Measurements from ENCODE around the gene TDP1. TPM values are rescaled to one million over a fixed set of nuclear protein-coding genes. Genes with fewer than 3 reads are reported as not detected.

TDP1 gene
- total and polyA plus RNA-seq, 10 donors, result 5.9 to 31.2 (median 24.2) TPM

DNA sequence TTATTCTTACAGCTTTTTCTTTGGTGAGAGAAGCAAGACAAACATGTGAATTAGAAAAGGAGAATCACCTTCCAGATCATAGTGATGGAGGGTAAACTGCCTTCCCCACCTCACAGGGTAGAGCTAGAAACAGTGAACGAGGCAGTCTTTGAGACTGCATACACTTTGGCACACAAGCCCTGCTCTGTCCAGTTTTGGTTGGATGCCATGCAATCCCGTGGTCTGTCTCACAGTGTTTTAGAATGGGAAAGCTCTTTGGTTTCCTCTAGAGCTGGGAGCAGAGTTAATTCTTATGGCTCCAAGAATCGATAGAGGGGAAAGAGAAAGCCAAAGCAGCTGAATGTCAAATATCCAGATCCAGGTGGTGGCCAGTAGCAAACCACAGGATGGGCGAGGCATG, 21.9 kb downstream of the TDP1 start:
- H3K27ac ChIP-seq, result no peak overlapping the region
- no peak for TF ChIP-seq POLR2AphosphoS5 (IDR thresholded peaks at IDR 0.05)
- TF ChIP-seq, protein P1, sequence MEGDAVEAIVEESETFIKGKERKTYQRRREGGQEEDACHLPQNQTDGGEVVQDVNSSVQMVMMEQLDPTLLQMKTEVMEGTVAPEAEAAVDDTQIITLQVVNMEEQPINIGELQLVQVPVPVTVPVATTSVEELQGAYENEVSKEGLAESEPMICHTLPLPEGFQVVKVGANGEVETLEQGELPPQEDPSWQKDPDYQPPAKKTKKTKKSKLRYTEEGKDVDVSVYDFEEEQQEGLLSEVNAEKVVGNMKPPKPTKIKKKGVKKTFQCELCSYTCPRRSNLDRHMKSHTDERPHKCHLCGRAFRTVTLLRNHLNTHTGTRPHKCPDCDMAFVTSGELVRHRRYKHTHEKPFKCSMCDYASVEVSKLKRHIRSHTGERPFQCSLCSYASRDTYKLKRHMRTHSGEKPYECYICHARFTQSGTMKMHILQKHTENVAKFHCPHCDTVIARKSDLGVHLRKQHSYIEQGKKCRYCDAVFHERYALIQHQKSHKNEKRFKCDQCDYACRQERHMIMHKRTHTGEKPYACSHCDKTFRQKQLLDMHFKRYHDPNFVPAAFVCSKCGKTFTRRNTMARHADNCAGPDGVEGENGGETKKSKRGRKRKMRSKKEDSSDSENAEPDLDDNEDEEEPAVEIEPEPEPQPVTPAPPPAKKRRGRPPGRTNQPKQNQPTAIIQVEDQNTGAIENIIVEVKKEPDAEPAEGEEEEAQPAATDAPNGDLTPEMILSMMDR (IDR thresholded peaks at IDR 0.05 in 8 of 11, conservative IDR thresholded peaks at IDR 0.05 in 3 of 11), result no peak
- TF ChIP-seq POLR2A (IDR thresholded peaks at IDR 0.05), result no peak
- H3K36me3 ChIP-seq, result peaks cover 2 to 100% (median 75%) of the 10 kb centered on the region in 6 donors
- peaks cover 0 to 8% (median 1%) of the 10 kb centered on the region in 6 donors for H3K4me1 ChIP-seq
- no peaks in the 10 kb centered on the region for H3K9me3 ChIP-seq
- WGBS, 5 donors, result 91 to 98% (median 93%) methylated on average over 4 of the region's 4 CpGs
- no peaks in the 10 kb centered on the region for H3K27me3 ChIP-seq (replicated peaks in 1 of 7)
- H3K4me3 ChIP-seq, result no peak overlapping the region
- no peak for DNase-seq
- intact Hi-C loops (cut with DNase I; ENCODE audit: low total_unique reads), result no loop called here

DNA sequence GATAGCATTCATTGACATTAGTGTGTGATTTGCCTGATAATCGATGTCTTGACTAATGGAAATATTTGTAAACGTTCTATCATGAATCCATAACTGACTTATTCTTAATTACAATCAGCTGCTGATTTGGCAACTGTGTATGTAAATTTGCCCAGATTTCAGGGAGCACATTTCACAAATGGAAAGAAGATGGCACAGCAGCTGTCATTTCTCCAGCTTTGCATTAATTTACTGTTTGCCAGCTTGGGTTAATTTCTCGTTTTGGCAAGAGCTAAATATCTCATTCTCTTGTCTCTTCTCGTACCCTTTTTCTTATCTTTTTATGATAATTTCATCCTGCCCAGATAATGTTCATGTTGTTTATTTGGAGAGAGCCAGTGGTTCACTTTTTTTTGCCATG, 22.9 kb downstream of the TDP1 start:
- Histone ChIP-seq H3K9me3 (no peaks in the 10 kb centered on the region), H3K27ac (no peak overlapping the region), H3K36me3 (peaks cover 2 to 100% (median 79%) of the 10 kb centered on the region in 6 donors), H3K4me3 (no peak overlapping the region), H3K4me1 (no peaks in the 10 kb centered on the region), H3K27me3 (replicated peaks in 1 of 7) (no peaks in the 10 kb centered on the region)
- DNase-seq, result no peak
- TF ChIP-seq POLR2AphosphoS5 (IDR thresholded peaks at IDR 0.05) (no peak), POLR2A (IDR thresholded peaks at IDR 0.05) (no peak)
- TF ChIP-seq, protein P1 (IDR thresholded peaks at IDR 0.05 in 8 of 11, conservative IDR thresholded peaks at IDR 0.05 in 3 of 11), result no peak
- intact Hi-C loops (cut with DNase I; ENCODE audit: low total_unique reads), result no loop called here
- WGBS, 5 donors, result 92 to 97% (median 92%) methylated on average over 4 of the region's 4 CpGs

DNA sequence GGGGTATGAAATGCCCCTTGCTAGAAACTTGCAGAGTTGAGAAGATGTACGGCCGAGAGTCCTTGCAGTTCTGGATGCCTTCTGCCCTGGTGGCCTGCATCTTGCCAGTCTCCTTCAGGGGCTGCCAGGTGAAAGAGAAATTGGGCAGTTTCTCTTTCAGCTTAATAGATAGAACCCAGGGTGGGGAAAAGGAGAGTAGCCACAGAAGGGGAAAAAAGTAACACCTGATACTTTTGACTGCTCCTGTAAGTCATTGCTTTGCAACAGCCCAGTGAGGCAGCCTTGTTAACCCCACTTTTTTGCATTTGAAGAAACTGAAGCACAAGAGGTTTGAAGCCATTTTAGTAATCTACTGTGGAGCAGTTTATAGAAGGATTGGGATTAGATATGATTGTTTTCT, 27.6 kb downstream of the TDP1 start:
- Histone ChIP-seq H3K4me1 (no peaks in the 10 kb centered on the region), H3K9me3 (no peaks in the 10 kb centered on the region), H3K36me3 (peaks cover 2 to 100% (median 69%) of the 10 kb centered on the region in 6 donors), H3K27ac (no peak overlapping the region), H3K27me3 (replicated peaks in 1 of 7) (no peaks in the 10 kb centered on the region), H3K4me3 (no peak overlapping the region)
- DNase-seq, result no peak
- TF ChIP-seq, protein P1 (IDR thresholded peaks at IDR 0.05 in 8 of 11, conservative IDR thresholded peaks at IDR 0.05 in 3 of 11), result no peak
- TF ChIP-seq POLR2A (IDR thresholded peaks at IDR 0.05), result no peak
- no peak for TF ChIP-seq POLR2AphosphoS5 (IDR thresholded peaks at IDR 0.05)
- WGBS, 5 donors, result 93 to 100% (median 95%) methylated on average over 2 of the region's 2 CpGs
- intact Hi-C loops (cut with DNase I; ENCODE audit: low total_unique reads), result no loop called here

DNA sequence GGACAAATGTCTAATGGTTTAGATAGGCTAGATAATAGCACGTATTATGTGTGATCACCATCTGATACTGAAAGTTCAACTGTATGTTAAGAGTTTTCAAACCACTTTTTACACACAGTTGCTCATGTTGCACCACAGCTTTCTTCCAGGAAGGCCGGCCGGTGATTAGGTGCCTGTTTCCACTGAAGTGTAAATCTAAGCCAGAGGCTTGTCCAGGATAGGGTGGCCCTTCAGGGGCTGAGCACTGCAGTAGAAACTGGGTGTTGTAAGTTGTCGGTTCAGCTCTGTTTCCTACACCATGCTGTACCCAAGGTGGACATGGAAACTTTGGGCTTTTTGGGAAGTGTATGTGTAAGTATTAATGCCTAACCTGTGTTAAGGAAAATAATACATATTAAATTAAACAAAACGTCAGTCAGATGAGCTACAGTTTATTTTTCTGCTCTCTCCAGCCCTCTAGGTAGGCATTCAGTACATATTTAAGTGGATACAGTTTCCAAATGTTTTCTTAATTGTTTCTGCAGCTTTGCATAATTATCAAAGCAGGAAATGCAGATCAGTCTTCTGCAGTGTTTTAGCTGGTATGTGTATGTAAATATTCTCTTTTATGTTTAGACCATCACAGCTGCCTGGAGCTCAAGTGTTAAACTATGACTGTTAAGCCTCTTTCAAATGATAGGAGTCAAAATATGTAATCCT, 30.9 kb downstream of the TDP1 start:
- H3K36me3 ChIP-seq, result peaks cover 0 to 100% (median 66%) of the 10 kb centered on the region in 6 donors
- H3K4me3 ChIP-seq, result no peak overlapping the region
- WGBS, 5 donors, result 90 to 94% (median 92%) methylated on average over 5 of the region's 5 CpGs
- no peak for DNase-seq
- TF ChIP-seq POLR2AphosphoS5 (IDR thresholded peaks at IDR 0.05), result no peak
- TF ChIP-seq POLR2A (IDR thresholded peaks at IDR 0.05), result no peak
- TF ChIP-seq, protein P1 (IDR thresholded peaks at IDR 0.05 in 8 of 11, conservative IDR thresholded peaks at IDR 0.05 in 3 of 11), result no peak
- no peaks in the 10 kb centered on the region for H3K9me3 ChIP-seq
- no peaks in the 10 kb centered on the region for H3K27me3 ChIP-seq (replicated peaks in 1 of 7)
- intact Hi-C loops (cut with DNase I; ENCODE audit: low total_unique reads), result no loop called here
- no peak overlapping the region for H3K27ac ChIP-seq
- no peaks in the 10 kb centered on the region for H3K4me1 ChIP-seq

Data from spleen (tissue), 11 donors.